C1 segment of cervical spinal cord (tissue), 14 donors: ENCODE measurements around the gene SRCIN1.
"Not testable (repeated sequence)": the region's sequence is repeated elsewhere in the genome, so short reads cannot be mapped to it uniquely, and the experiment has no call there.

Experiments
- DNase-seq, 14 donors: peaks; one replicate each; lab custom pipeline; 2025; lab: John Stamatoyannopoulos, UW

SRCIN1 gene

DNA sequence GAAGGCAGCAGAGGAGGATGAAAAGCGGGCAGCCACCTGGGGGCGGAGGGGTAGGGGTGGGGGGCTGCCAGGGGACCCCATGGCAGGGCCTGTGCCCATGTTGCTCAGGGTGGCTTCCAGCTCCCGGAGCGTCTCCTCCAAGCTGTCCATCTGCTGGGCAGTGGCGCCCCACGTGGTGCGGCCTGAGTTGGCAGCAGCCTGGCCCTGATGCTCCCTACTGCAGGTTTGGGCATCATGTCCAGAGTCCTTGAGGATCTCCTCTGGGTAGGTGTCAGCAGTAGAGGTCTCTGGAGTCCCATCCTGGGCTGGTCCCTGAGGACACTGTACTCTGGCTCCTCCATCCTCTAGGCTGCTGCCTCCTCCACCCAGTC lies 60.9 kb downstream of the SRCIN1 start:
- DNase-seq: peak in 1 of 14 donors; percentile 48

DNA sequence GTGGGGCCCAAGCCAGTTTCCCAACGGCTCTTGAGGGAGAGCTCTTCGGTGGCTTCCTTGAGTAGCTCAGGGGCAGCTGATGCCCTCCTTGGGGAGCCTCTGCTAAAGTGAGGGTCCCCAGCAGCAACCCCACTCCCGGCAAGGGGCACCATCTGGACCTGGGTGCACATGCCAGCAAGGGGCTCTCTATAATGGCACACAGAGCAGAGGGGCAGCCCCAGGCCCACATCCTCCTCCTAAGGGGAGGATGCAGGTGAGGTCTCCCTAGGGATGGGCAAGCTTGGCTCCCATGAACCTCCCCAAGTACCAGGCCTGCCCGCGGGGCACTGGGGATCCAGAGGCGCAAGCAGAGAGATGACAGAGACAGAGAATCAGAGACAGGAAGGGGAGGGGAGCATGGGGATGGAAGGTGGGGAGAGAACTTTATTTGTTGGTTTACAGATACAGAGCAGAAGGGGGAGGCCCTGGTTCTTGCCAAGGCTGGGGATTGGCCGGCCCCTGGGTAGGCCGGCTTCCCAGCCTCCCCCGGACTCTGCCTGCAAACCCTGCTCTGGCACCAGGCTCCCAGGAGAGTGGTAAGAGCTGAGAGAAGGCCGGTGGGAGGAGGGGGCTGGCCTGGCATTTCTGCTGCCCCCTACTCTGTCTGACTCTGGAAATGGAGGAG lies 61.4 kb downstream of the SRCIN1 start:
- no peak for DNase-seq

DNA sequence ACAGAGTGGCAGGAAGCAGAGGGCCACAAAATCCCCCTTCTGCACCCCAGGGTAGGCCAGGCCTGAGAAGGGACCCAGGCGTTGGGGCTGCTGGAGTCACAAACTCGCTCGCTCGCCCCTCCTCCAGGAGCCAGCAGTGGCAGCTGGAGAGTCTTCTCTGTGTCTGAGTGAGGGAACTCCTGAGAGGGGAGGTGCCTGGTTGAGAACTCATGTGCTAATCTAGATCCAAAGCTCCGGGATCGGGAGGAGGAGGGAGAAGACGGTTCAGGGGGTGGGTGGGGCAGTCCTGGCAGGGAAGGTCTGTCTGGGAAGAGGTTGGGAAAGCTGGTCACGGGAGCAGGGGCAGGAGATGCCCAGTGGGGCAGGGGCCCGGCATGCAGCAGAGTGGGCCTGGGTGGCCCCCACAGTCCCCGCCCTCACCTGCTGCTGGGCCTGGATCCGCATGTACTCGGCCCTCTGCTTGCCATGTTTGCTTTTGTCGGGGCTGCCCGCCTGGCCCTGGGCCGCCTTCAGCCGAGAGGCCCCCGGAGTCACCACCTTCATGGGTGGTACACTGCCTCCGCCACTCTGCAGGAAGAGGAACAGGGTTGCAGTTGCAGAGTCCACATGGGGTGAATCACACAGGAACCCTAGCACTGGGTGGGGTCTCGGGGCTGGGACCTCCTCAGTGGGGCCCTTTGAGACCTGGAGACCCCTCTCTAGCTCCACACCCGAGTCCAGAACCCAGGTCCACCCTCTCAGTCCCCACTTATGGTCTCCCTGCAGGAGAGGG lies 62.2 kb downstream of the SRCIN1 start:
- DNase-seq: no peak

DNA sequence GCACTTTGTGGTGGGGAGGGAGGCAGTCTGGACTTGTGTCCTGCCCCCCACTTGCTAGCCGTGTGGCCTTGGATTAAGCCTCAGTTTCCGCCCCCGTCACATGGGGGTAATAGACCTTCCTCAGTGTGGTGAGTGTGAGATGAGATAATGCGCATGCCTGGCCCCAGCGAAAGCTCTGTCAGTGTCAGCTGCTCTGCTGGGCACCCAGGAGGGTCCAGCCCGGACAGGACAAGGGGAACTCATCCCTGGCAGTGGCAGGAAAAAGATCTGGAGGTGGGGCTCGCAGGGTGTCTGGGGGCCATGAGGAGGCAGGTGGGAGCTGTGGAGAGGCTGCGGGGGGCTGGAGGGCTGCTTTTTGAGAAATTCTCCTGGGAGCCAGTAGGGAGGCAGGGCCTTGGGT lies 63.5 kb downstream of the SRCIN1 start:
- DNase-seq: no peak

DNA sequence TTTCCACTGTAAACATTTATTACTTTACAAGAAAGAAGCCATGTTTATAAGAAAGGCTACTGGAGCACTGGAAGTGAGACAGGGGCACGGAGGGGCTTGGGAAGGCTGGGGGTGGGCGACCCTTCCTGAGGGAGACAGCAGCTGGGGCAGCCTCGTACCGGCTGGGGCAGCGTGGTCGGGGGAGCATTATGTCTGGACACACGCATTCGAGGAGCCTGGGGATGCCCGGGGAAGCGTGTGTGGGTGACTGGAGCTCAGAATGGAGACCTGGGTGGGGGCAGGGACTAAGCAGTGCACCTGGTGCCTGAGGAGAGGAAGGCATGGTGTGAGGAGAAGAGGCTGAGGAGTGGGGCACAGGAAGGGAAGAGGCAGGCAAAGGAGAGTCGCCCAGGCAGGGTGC lies 64.5 kb downstream of the SRCIN1 start:
- no peak for DNase-seq

DNA sequence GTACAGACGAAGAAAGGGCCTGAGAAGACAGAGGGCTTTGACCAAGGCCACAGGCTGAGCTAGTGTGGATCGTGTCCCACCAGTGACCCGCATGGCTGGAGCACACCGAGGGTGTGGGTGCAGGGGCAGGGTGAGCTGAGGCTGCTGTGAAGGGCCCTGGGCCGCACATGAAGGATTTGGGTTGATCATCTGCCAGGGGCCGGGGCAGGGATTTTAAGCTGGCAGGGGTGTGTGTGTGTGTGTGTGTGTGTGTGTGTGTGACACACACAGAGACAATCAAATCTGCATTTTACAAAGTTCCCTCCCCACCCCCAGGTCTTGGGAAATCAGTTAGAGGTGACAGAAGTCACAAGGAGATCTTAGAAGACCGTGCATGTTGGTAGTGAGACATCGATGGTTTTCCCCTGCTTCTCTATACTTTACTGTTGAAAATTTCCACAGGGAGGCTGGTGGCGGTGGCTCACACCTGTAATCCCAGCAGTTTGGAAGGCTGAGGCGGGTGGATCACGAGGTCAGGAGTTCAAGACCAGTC lies 65.2 kb downstream of the SRCIN1 start:
- DNase-seq: no peak

DNA sequence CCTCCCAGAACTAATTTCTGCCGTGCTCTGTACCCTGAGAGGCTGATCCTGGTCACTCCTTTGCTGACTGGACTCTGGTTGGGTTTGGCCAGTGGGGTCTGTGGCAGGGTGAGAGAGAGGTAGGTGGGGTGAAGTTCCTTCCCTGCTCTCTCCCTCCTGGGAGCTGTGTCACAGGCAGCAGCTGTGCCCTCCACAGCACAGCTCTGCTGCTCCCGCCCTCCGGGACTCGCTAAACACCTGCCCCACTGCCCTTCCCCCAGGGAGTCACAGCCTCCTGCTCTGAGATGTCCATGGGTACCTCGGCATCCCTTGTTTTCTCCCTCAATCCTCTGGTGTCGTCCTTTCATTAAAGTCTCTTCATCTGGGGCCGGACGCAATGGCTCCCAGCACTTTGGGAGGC lies 66.4 kb downstream of the SRCIN1 start:
- no peak for DNase-seq

DNA sequence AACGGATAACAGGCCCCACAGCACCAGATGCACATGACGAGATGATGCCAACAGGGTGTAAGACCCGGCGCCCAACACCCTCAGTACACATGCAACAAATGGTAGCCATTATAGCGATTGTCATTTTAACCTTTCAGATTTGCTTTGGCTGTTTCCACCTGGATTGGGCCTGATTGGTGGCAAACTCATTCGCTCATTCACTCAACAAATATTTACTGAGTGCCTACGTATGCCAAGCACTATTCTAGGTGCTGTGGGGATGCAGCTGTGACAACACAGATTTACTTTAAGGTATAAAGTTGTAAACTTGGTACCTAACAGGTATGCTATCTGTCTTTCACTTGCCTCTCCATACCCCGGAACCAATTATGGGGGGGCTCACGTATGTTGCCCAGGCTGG lies 66.8 kb downstream of the SRCIN1 start:
- no peak for DNase-seq

DNA sequence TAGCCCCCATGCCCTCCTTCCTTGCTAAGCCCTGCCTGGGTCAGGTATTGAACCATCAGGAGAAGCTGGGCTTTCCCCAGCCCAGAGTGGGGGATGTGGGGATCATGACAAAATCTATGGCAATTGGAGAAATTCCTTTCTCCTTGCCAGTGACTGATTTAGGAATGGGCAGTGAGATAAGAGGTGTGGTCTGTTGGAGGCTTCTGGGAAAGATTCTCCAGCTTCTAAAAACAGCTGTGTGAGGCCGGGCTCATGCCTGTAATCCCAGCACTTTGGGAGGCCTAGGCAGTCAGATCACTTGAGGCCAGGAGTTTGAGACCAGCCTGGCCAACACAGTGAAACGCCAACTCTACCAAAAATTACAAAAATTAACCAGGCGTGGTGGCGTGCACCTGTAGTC lies 69.1 kb downstream of the SRCIN1 start:
- no peak for DNase-seq

DNA sequence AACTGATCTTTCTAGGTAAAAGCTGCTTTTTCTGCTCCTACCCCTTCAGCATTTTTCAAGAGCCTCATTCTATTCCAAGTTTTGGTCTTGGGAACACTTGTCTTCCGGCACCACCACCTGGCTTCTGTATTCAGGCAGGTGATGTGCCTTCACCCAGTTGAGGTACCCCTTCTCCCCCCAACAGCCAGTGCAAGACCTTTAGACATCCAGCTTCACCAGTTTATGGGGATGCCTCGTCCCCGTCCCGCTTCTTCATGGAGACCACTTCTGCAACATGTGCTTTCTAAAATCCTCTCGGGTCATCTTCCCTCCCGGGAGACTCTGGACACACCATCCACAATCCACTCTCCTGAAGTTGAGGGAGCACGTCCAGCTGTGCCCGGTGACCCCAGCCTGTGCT lies 69.9 kb downstream of the SRCIN1 start:
- DNase-seq: no peak

DNA sequence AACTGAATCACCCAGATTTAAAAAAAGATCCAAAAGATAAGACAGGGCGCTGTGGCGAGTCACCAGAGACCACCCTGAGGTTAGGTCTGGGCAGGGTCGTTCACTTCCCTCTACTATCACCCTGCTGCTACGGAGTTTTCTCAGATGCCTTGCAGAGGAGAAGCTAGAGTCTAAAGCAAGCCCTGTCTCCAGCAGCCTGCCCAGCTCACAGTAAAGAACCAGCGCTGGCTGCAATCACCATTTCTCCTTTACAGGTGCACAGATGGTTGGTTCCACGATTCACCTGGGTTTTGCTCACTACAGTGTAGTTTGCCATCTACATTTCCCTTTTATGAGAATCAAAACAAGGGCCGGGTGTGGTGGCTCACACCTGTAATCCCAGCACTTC lies 71.3 kb downstream of the SRCIN1 start:
- no peak for DNase-seq

DNA sequence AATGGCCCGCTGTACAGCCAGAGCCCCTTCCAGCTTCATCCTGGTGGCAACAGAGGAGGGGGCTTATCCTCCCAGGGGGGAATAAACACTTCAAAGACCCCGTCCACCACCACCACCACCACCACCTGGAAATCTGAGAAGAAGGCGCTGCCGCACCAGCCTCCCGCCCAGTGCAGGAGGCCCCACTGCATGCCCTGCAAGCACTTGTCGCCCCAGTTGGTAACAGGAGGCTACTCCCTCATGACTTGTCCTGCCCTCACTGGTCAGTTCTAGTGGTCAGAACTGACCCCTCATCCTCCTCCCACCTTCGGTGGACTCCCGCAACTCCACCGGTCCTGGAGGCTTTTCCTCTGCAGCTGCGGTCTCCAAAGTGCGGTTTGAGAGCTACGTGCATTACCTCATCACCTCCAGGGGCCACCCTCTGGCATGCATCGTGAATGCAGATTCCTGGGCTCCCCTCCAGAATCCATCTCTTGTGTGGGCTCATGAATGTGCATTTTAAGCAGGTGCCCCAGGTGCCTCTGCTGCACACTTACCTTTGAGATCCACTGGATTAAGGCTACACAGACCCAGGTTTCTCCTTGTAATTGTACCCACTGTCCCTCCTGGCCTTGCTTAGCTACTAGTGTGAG lies 71.8 kb downstream of the SRCIN1 start:
- no peak for DNase-seq

DNA sequence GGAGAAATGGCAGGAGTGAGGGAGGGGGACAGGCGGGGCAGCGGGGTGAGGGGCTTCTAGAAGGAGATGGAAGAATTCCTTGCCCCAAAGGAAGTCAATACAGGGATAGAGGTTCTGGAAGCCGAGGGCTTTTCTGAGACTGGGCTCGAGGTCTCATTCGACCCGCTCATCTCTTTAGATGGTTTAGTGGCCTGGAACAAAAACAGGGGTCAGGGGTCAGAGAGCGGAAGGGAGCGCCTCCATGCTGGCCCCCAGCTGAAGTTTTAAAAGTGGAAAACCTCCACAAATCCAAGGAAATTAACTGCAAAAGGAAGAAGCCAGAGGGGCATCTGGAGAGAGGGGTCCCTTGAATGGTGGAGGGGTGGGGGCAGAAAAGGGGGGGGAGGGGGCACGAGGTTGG lies 72.5 kb downstream of the SRCIN1 start:
- no peak for DNase-seq

DNA sequence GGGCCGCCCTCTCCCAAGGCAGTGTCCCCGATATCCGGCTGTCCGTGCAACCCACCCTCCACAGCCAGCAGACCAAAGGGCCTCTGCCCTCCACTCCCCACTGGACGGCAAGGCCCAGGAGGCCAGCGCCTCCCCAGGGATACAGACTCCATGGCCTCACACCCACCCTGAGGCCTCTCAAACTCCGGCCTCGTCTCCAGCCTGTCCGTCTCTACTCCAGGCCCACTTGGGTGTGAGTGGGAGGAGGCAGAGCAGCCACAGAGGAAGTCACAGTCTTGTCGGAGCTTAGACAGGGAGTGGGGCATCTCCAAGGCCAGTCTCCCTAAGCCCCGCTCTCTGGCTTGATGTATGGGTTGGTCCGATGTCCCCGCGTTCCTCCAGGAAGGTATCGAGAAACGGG lies 73.3 kb downstream of the SRCIN1 start:
- no peak for DNase-seq

DNA sequence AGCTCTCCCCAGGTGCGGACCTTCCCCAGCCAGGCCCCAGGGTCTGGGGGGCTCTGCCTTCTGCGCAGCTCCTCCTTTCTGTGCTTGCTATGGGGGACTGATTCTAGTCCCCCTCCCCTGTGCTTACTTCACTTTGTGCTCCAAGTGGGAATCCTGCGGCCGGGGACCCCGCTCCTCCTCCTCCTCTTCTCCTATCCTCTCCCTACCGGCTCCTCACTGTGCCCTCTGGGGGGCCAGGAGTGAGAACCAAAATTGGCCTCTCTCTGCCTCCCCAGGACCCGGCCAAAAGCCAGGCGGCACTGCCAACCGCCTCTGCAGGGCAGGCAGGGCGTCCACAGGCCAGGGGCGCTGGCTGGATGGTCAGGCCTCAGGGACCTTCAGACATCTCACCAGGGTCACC lies 74.0 kb downstream of the SRCIN1 start:
- DNase-seq: not testable (repeated sequence)

DNA sequence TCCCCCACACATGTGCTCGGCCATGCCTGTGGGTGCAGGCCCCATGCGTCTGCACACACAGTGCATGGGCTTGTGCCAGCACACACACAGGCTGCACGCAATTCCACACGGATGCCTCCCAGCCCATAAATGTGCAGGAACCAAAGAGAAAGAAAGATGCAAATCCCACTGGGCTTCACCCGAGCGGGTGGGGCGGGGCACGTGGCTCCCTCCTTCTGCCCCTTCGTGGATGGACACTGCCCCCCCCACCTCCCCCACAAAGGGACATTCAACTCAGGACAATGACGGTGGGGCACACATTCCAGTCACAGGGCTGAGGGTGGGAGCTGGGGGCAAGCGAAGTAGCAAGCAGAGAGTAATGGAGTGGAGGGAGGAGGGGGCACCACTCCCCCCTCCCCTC lies 74.9 kb downstream of the SRCIN1 start:
- DNase-seq: not testable (repeated sequence)

DNA sequence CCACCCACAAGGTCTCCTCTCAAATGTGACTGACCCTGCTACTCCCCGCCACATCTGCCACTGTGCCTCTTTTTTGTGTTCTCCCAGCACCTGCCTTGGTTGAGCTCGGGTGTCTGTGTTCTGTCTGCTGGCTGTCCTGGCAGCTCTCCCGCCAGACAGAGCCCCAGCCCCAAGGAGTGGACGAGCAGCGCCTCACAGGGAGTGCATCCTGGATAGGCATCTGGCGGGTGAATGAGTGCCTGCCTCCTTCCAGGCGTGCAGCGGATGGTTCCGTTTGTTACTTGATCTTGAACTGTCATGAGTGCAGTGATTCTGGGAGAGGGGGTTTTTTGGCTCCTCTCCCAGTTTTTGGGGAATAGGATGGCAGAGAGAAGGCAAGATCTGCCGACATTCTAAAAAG lies 77.6 kb downstream of the SRCIN1 start:
- not testable (repeated sequence) for DNase-seq

DNA sequence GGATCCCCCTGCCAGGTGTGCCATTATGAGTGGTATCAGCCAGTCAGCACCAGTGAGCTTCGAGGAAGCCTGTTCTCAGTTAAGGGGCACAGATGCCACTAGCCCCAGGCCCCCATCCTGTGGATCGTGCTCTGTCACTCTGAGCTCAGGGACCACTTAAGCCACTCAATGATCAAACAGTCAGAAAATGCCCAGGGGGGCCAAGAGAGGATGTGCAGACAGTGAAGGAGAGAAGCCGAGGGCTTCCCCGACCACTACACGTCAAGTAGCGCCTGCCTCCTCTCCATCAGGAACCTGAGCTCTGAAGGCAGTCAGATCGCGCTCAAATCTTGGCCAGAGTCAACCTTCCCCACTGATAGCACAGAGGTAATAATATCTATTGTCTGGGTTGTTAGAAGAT lies 79.2 kb downstream of the SRCIN1 start:
- not testable (repeated sequence) for DNase-seq

DNA sequence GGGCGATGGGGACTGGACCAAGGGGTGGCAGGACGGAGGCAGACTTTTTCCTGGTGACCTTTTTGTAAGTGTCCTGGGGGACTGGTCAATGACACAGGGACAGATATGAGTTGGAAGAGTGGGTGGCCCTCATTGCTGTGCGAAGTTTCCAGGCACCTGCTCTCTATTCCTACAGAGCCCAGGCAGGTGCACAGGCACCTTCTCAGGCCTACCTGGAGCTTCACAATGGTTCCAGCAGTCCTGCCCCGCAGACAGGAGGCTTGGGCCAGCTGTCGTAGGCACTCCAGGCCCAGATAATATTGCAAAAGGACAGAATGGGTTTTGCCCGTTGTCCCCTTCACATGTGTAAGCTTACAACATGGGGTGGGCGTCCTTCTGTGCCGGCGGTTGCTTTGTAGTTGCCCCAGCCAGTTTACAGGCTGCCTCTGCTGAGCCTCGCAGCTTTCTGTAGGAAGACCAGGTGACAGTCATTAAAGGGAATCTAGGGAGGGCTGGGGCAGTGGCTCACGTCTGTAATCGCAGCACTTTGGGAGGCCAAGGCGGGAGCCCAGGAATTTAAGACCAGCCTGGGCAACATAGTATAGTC lies 93.2 kb downstream of the SRCIN1 start:
- no peak for DNase-seq

DNA sequence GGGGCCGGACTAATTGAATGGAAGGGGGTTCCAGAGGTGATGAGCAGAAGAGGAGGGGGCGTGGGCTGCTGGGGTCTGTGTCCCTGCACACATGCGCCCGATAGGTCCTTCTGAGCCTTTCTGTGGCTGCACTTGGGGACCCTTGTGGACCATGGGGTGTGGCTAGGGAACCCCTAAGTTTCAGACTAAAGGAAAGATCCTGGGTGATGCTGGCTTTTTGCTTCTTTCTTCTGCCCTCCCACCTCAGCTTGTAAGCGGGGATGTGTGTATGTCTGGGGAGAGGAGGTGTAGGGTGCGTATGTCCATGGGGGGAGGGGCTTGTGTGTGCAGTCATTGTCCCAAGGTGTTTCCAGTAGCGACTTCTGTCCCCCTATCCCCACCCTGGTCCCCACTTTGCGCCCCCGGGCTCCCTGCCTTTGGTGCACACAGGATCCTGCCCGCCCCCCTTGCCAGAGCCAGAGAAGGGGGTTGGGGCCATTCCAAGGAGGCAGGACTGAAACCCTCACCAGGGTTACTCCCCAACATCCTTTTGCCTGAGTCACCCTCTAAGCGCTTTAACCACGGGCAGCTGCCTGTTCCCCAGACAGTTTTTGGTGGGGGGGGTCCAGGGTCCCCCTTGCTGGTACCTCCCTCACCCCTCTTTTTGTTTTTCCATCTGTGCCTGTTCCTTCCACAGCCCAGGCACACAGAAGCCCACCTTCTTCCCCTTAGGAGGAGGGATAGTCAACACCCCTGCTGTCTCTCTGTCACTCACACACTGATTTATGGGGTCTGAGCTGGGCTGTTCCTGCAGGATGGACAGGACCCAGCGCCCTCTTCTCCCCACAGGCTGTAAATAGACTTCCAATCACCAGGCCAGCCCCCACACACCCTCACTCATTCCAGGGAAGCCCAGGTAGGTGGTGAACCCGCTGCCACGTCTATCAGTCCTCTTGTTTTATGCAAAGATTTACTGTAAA lies 94.3 kb downstream of the SRCIN1 start:
- no peak for DNase-seq
